ENCODE results near the gene C5orf46. TPM values are rescaled to one million over a fixed set of nuclear protein-coding genes. Genes with fewer than 3 reads are reported as not detected.

Gene C5orf46
- polyA plus RNA-seq, 1 experiment, result 19.6 TPM

DNA sequence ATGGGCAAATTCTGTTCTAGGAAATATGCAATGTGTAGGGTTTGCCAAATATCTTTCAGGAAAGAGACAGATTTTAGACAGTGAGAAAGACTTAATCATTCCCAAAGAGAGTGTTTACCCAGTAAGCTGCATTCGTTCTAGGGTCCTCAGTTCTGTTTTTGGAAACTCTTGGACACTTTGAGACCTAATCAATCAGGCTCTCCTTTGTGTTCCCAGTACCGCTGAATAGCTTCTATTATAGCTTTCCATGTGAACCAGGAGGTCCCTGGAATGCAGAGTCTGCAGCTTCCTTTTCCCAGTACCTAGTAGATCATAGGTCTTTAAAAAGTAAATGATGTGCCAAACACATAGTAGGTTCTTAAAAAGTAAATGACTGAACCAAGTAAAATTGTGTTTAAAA lies 63.5 kb downstream of the C5orf46 start:
- POLR2A ChIA-PET, result no interaction called here
- TF ChIP-seq, protein P1, sequence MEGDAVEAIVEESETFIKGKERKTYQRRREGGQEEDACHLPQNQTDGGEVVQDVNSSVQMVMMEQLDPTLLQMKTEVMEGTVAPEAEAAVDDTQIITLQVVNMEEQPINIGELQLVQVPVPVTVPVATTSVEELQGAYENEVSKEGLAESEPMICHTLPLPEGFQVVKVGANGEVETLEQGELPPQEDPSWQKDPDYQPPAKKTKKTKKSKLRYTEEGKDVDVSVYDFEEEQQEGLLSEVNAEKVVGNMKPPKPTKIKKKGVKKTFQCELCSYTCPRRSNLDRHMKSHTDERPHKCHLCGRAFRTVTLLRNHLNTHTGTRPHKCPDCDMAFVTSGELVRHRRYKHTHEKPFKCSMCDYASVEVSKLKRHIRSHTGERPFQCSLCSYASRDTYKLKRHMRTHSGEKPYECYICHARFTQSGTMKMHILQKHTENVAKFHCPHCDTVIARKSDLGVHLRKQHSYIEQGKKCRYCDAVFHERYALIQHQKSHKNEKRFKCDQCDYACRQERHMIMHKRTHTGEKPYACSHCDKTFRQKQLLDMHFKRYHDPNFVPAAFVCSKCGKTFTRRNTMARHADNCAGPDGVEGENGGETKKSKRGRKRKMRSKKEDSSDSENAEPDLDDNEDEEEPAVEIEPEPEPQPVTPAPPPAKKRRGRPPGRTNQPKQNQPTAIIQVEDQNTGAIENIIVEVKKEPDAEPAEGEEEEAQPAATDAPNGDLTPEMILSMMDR (IDR thresholded peaks at IDR 0.05; ENCODE audit: insufficient read depth, low read depth, low read length), result no peak
- H3K4me3 ChIP-seq (ENCODE audit: low read depth, low read length), result no peak overlapping the region
- CTCF ChIA-PET, result interaction anchor here (4.1 kb wide), 1 partner anchor 14 kb away, joined by 22 read pairs; no protein-coding TSS in a partner anchor
- H3K36me3 ChIP-seq (ENCODE audit: control insufficient read depth, insufficient read depth, low read length), result no peaks in the 10 kb centered on the region
- no peak for DNase-seq (ENCODE audit: low read depth)
- no peaks in the 10 kb centered on the region for H3K27me3 ChIP-seq (ENCODE audit: control insufficient read depth, insufficient read depth, low read length)

Other genes starting within 250 kb of the C5orf46 start
- not detected in 2 replicates for gene JAKMIP2, start 123.8 kb downstream of the C5orf46 start, polyA plus RNA-seq (2011; rRNA removed)
- not detected in 2 replicates for gene SPINK1, start 74.9 kb downstream of the C5orf46 start, polyA plus RNA-seq (2011; rRNA removed)
- gene SCGB3A2, start 27.8 kb downstream of the C5orf46 start, polyA plus RNA-seq (2011; rRNA removed), result not detected in 2 replicates
- not detected in 2 replicates for gene SPINK5, start 157.4 kb upstream of the C5orf46 start, polyA plus RNA-seq (2011; rRNA removed)

Measured in BJ (cell line).